Left forelimb (tissue), 1 donor: Measurements from ENCODE around the gene MCTP1.

Experiments used
- DNase-seq: peaks from one replicate; pipeline ENCODE4 v3.0.0-alpha.2; 2018; ENCODE audit warnings: low spot score

Gene MCTP1

DNA sequence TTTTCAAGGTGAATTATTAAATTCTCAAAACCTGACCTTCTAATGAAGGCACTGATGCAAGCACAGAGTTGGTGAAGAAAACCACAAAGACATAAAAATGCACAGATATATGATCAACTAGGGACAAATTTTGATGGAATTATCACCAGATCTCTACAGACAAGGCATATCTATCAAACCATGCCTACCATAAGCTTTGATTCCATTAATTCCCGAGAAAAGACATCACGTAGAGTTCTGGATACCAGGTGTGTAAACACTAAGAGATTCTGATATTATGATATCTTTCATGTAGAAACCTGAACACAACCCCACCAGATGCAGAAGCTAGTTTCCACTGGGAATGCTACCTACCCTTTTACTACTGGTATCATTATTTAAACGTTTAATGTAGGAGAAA lies 525.9 kb downstream of the MCTP1 start:
- no peak for DNase-seq

DNA sequence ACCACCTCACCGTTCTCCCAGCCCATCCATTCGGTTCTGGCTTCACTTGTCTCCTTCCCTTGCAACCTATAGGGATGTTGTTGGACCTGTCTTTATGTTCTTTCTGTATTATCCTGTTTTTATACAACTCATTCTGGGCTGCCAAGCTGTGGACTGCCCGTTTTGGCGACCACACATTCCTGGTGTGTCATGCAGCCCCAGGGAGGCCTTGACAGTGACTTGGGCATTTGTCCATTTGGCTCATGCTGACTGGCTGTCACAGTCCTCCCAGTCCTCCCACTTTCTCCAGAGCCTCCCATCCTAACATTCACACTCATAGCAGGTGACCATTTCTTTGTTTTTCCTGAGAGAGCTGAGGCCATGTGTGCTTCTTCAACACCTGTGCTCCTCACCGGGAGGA lies 530.1 kb downstream of the MCTP1 start:
- DNase-seq: no peak

DNA sequence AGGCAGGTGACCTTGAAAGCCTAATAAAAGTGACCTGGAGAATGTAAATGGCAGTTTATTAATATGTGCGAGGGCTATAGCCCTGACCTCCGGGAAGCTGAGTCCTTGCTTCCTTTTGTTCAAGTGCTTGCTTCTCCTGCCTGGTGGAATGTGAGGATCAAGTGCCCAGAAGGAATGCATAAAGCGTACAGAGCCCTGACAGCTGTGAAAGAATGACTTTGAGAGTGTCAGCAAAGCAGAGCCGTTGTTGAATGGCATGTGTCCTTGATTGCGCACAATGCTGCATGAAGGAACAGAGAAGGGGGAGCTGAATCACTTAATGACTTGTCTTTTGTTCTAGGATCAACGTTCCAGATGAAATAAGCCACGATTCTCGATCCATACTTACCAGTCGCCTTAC lies 533.4 kb downstream of the MCTP1 start:
- DNase-seq: no peak

DNA sequence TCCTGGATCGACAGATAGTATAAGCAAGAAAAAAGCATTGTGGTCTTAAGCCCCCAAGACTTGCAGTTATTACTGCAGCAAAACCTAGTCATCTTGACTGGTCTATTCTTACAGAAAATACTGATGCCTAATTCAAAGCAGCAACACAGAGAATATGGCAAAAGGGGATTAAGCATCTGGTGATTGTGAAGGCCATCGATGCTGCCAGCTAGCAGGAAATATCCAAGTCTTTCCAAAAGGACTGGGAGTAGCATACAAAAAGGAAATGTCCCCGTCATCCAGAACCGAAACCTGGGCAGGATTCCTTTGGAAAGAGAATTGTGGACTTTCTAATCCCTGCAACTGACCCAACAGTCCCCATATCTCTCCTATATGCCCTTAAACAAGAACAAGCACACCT lies 534.2 kb downstream of the MCTP1 start:
- DNase-seq: no peak

DNA sequence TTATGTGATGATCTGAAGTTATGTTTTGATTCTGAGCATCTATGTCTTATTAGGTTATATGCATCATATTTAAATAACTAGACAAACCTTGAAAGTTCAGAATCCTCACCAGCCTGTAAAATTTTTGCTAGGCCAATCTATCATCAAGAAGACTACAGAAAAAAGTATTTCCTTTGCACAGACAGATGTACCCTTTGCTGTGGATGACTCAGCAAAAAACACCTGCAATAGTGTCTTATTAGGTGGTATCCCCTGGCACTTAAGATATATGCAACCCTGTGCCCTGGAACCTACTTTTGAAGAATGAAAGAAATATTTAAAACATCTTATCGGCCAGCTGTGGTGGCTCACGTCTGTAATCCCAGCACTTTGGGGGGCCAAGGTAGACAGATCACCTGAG lies 535.9 kb downstream of the MCTP1 start:
- no peak for DNase-seq

DNA sequence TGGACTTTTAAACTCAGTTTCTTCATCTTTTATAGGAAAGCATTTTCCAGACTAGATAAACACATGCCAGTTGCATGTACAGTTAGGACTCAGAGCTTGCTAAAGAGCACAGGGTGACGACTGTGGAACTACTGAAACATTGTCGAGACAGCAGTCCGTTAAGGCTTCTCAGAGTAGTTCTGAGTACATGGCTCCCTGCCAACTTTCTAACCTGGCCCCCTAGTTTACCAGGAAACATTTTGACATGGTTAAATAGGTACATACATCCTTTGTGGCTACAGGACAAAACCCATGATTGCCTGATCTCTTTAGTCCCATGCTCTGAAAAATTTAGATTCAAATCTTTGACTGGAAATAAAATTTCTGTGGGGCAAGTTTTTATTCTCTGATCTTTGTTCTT lies 536.7 kb downstream of the MCTP1 start:
- no peak for DNase-seq

DNA sequence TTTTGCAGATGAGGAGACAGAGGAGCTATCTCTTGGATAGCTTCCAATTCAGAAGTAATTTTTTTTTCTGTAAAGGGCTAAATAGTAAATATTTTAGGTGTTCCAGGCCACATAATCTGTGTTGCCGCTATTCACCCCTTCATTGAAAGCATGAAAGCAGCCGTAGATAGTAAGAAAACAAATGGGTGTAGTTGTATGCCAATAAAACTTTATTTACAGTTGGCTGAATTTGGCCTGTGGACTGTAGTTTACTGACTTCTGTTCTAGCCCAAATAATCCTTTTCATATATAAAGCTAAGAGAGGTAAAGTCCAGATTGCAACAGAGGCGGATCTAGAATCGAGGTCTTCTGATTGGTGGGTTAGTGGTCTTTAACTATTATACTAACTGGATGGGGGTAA lies 537.5 kb downstream of the MCTP1 start:
- DNase-seq: no peak

DNA sequence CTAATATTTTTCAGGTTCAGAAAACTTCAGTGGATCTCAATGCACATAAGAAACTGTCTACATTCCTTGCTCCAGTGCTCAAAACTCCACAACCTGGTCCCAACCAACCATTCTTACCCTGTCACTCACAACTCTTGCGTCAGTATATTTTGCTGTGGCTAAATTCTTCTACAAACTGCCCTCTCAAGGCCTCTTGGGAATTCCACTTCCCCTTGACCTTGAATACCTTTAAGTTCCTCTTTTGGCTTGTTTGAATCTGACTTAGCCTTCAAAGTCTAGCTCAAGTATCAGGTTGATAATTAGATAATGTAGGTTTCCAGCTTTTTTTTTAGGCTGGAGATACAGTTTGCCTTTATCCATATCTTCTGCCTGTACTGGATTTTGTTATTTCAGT lies 538.2 kb downstream of the MCTP1 start:
- no peak for DNase-seq

DNA sequence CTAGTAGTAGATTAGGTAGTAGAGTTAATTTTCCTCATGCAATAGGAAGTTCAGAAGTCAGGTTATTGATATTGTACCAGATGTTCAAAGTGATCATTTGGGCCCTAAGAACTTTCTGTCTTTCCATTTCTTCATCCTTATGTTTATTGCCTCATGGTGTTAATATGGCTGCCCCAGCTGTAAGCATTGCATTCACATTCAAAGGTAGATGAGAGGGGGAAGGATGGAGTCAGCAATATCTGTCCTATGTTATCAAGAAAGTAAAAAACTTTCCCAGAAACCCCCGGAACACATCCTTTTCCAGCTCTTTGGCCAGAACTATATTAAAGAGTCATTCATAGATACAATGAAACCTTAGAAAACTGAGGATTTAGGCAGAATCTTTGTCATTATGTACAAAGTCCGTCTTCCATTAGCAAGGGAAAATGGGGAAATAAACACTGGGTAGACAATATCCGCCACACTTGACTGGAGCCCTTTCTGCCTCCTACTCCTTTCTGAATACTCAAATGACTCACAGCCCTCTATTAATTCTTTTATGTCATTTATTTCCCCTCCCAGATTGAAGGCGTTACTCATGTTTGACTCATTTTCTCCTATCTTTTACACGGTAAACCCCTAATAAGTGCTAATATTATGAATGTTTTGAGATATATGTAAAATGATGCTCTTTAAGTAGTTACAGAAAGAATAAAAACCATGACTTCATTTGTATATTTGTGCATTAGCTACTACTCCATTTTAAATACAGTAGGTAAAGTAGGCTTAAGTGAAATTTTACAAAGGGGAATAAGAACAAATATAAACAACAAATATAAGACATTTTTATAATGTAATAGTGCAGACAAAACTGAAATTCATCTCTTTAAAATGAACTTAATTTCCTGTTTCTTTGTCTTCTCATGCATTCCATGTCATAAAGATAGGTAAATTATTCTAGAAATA lies 538.8 kb downstream of the MCTP1 start:
- no peak for DNase-seq

DNA sequence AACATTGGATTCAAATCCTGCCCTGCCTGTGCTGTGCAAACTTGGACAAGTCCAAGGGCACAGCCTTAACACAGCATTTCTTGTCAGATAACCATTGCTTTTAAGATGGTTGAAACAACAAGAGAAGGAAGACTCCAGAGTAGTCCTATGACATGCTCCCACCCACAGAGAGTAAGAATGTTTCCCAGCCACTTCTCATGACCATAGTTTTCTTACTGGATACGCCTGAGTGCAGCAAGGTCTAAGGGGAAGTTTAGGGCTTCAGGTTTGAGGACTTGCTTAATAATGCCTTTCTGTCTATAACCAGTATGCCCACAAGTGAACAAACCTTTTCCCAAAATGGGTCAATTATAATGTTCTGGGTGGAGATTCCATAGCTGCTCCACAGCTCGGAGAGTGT lies 540.0 kb downstream of the MCTP1 start:
- DNase-seq: no peak

DNA sequence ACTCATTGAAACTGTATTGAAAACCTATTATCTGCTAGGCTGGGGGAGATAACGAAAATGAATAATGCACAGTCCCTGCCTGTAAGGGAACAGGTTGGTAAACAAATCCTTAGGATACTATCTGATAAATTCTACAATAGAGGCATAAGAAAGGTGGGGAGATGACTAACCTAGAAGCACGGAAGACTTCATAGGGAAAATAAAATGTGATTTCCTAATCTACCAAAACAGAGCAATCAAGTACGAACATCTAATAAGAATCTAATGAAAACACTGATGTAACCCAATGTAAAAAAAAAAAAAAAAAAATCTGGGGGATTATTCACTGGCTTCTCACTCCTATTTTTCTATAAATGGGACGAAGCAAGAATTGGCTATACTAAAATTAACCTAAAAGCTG lies 542.0 kb downstream of the MCTP1 start:
- no peak for DNase-seq

DNA sequence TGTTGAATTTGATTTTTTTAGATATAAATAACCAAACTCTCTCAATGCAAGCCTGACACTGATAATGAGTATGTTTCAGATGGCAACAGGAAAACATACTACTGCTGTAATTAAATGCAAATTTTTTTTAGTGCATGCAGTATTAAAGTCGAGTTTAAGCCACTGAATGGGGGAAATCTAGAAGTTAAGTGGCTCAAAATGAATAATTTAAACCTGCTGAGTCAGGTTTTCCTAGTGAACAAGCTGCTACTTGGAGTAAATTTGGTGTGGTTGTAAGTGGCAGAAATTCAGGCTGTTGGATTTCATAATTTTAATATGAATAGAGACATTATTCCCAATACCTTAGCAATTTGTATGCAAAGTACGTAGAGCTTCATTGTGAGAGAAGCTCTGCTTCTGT lies 544.6 kb downstream of the MCTP1 start:
- DNase-seq: no peak

DNA sequence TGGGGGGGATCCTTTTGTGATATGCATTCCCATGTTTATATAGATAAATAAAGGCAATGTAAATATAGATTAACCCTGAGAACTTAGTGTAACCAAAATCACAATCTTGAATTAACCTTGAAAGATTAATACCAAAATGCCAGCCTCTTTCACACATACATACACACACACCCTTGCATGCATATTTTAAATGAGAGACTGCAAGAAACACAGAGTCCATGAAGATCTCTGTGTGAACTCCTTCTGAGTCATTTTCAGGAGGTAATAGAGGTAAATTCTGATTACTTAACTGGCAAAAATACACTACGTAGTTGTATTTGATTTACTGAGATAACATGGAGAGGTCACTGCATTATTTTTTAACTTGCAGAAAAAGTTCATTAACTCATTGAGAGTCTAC lies 548.4 kb downstream of the MCTP1 start:
- DNase-seq: no peak

DNA sequence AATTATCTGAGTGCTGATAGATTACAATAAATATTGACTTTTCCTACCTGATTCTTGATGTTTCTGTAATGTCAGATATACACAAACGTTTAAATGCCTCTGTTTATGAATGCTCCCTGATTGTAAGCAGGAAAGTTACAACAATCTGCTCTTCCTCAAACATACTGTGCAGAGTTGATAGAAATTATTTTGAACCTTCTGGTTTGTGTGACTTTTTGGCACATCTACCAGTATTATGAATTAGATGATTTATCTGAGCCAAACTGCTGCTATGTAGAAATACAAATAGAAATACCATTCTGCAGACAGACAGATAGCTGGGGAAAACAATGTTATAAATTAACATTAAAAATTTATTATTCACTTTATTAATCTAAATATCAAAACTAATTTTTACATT lies 553.4 kb downstream of the MCTP1 start:
- no peak for DNase-seq

DNA sequence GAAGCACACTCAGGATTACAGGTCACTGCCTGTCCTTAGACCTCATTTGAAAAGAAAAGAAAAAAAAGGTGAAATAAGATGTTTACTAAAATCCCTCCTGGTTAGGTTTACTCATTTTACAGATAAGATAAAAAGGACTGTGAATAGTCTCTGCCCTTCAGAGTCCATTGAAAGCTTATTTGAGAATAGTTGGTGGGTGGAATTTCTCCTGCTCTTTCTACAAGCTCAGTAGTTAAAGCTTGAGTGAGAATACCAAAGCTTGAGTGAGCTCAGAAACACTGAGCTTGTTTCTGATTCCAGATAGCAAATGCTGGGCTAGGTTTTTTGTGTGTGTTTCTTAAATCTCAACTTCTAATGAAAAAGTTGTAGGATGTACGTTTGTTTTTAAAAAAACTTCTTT lies 559.8 kb downstream of the MCTP1 start:
- DNase-seq: no peak

DNA sequence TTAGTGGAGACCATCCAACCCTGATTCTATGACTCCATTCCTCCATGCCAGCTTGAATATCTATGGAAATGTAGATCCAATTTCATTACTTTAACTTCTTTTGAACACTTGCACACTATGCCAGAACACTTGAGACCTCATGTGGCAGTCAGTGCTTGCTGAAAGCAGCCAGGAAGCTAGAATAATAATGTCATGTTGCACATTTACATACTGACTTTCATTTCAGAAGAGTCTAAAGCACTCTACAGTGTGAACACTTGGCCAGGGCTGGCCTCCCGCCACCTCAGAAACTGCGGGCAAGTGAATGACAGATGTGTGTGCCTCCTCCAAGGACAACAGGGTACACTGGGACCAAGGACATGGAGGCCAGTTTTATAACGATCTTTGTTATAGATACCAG lies 569.1 kb downstream of the MCTP1 start:
- no peak for DNase-seq

DNA sequence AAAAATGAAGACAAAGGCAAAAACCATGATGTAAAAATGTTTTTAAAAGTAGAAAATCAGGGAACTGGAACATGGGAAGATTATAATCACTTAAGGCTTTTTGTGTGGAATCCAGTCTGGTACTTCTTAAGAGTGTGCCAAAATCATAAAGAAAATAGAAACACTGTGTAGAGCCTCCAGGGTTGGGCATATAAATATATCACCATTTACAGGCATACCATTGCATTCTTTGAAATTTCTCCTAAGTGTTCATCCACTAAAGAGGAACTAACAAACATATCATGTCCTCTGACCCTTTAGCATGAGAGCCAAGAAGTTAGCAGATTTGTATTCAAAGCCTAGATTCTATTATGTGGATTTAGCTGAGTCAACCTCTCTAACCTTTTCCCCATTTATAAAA lies 573.1 kb downstream of the MCTP1 start:
- DNase-seq: no peak

DNA sequence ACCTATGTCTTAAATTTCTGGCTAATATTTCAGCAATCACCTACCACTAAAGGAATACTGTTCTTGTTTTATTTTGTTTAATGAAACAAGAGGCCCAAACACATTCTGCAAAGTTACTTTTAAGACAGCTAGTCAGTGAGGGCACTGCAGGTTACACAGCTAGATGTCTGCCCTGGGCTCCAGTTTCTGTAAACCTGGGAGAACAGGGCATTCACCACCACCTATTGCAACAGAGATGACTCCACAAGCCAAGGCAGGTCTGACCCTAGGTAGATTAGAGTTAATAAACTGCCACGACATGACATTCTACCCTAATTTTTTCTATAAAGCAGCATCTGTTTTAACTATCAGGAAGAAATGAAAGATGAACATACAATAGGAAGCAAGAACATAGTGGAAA lies 575.6 kb downstream of the MCTP1 start:
- DNase-seq: no peak

DNA sequence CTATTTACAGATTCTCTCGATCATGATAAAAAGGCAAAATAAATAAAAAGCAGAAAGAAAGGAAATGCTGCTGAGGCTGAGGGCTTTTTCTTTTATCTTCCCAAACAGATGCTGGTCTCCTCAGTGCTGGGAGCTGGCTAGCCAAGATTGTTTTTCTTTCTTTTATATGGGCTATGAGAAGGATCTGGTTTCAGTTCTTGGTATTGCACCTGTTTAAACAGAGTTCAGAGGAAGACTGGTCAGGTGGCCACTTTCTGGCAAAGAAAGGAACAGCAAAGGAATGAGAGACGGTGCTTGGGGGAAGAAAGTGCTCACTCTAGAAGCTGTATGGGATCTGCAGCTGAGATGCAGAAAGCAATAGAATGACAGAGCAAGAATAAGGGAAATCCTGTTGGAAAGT lies 577.5 kb downstream of the MCTP1 start:
- DNase-seq: no peak

DNA sequence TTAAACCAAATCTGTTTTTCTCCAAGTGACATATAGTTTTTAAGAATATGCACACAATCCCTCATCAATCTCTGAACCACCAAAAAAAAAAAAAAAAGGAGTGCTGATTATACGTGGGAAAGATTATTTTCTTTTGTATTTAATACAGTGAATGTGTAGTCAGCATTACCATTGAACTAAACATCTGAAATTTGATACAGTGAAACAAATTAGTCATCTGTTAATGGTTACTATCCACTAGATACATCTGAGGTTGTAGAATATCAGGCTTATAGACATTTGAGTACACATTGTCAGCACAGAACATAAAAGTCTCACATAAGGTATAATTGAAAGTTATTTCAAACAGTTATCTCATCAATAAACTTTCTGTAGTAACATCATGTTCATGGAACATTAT lies 579.5 kb downstream of the MCTP1 start:
- DNase-seq: no peak

DNA sequence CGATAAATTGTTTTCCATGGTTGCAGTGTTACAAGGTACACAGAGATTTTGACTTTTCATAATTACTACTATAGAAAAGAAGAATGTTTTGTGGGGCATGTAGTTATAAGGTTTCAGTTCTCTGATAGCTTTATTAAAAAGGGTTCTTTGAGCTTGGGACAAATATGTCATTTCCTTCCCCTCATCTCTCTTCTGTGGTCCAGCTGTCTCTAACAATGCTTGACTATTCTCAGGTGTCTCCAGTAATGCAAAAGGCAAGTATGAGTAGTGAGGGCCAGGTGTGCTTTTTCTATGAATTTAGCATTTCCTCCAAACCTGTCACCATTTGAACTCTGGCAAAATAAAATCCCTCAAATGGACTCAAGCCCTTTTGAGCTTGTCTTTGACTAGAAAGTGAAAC lies 582.2 kb downstream of the MCTP1 start:
- no peak for DNase-seq

DNA sequence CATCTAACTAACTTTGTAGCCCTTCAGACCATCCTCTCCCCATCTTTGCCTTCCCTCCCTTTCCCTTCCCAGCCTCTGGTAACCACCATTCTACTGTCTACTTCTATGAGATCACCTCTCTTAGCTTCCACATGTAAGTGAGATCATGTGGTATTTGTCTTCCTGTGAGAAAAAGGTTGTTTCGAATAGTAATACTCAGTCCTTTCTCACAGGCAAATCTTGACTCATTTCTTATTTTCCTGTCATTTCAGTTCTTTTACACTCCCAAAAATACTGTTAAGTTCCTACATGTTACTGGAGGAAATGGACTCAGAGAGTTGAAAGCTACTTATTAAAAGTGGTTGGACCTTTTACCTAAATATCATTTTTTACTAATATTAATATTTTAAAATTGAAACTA lies 584.3 kb downstream of the MCTP1 start:
- DNase-seq: no peak

DNA sequence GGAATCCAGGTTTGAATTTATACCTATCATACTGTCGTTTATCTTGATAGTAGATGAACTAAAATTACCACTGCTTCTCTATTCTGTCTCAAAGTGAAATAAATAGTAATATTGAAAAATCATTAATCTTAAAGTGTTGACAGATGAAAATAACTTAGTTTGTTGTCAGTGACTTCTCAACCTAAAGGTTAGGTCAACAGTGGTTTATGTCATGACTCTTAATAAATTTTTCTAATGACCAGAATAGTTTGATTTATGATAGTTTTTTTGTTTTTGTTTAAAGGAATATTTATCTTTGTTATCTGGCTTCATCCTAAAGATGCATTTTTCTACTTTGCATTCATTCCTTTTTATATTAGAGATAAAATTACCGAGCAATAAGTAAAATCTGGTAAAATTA lies 585.3 kb downstream of the MCTP1 start:
- no peak for DNase-seq

DNA sequence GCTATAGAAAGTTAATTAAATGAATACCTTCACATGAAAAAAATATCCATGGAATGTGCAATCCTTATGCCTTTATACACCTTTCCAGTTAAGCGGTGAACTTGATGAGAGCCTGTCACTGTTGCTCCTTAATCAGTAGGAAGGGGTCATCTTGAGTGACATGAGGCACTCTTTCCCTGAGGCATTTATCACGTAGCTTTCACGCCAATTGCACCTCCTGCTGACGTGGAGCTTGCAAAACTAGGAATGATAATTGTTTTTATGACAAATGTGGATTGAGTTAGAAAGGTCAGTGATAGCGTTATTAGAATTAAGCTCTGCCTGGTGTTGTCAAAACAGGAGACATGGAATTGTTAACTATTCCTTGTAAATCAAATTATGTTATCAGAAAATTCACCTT lies 586.7 kb downstream of the MCTP1 start:
- no peak for DNase-seq
